ENCODE results near the gene TGFBR3L. TPM values are rescaled to one million over a fixed set of nuclear protein-coding genes. Genes with fewer than 3 reads are reported as not detected.
"Not testable (repeated sequence)": the region's sequence is repeated elsewhere in the genome, so short reads cannot be mapped to it uniquely, and the experiment has no call there.

The TGFBR3L gene
- total RNA-seq, 1 experiment from 2014 or later, result not detected

GRCh38 chr19:7926727-7927604, 12.3 kb downstream of the TGFBR3L start:
- no peak for DNase-seq (ENCODE audit: low spot score)

GRCh38 chr19:7927605-7928333, 13.1 kb downstream of the TGFBR3L start:
- DNase-seq (ENCODE audit: low spot score), result no peak

- no peak for DNase-seq (ENCODE audit: low spot score)
Observed at GRCh38 chr19:7928334-7928706, 13.7 kb downstream of the TGFBR3L start.

GRCh38 chr19:7928741-7929701, 14.4 kb downstream of the TGFBR3L start:
- DNase-seq (ENCODE audit: low spot score), result peak; percentile 54

- DNase-seq (ENCODE audit: low spot score), result not testable (repeated sequence)
Observed at GRCh38 chr19:7930030-7930429, 15.4 kb downstream of the TGFBR3L start.

- DNase-seq (ENCODE audit: low spot score), result no peak
Observed at GRCh38 chr19:7930765-7931164, 16.1 kb downstream of the TGFBR3L start.

GRCh38 chr19:7931221-7932061, 16.8 kb downstream of the TGFBR3L start:
- no peak for DNase-seq (ENCODE audit: low spot score)

- DNase-seq (ENCODE audit: low spot score), result no peak
Observed at GRCh38 chr19:7932276-7932929, 17.8 kb downstream of the TGFBR3L start.

- no peak for DNase-seq (ENCODE audit: low spot score)
Observed at GRCh38 chr19:7932930-7933300, 18.3 kb downstream of the TGFBR3L start.

GRCh38 chr19:7933411-7933810, 18.8 kb downstream of the TGFBR3L start:
- DNase-seq (ENCODE audit: low spot score), result no peak

GRCh38 chr19:7933828-7934725, 19.4 kb downstream of the TGFBR3L start:
- DNase-seq (ENCODE audit: low spot score), result no peak

GRCh38 chr19:7934766-7935165, 20.1 kb downstream of the TGFBR3L start:
- DNase-seq (ENCODE audit: low spot score), result no peak

- DNase-seq (ENCODE audit: low spot score), result no peak
Observed at GRCh38 chr19:7940841-7941240, 26.2 kb downstream of the TGFBR3L start.

GRCh38 chr19:7941895-7942596, 27.4 kb downstream of the TGFBR3L start:
- no peak for DNase-seq (ENCODE audit: low spot score)

- DNase-seq (ENCODE audit: low spot score), result peak; percentile 25
Observed at GRCh38 chr19:7942981-7943443, 28.4 kb downstream of the TGFBR3L start.

GRCh38 chr19:7943444-7944176, 29.0 kb downstream of the TGFBR3L start, which contains the start of gene TIMM44:
Gene TIMM44, minus strand, starts transcription at chr19:7943666. Its CDS starts 15 bp downstream, at chr19:7943651.
- peak; percentile 94 for DNase-seq (ENCODE audit: low spot score)

- DNase-seq (ENCODE audit: low spot score), result peak; percentile 93
Observed at GRCh38 chr19:7944177-7944761, 29.6 kb downstream of the TGFBR3L start.

All from HT-29 (cell line).